SU-DHL-6 (cell line): Measurements from ENCODE around the gene FOXO3.

ENCODE experiments used
- H2AFZ ChIP-seq: fragments of 200-600 bp; sonication (generic); 2 replicates; pipeline ENCODE4 v1.6.1; 2014; ENCODE audit warnings: low read depth, mild to moderate bottlenecking, moderate library complexity, mixed read lengths, antibody characterized with exemption, low read length; ENCODE audit not compliant: severe bottlenecking
- H3F3A ChIP-seq: fragments of 200-600 bp; shearing (Covaris generic); 2 replicates; pipeline ENCODE4 v1.6.0; 2016; ENCODE audit warnings: antibody characterized with exemption, mild to moderate bottlenecking; ENCODE audit not compliant: insufficient read depth
- H3K27ac ChIP-seq: fragments of 200-600 bp; sonication (generic); 2 replicates; pipeline ENCODE4 v1.5.1; 2016; ENCODE audit warnings: low read depth, mild to moderate bottlenecking, low read length, moderate library complexity, mixed read lengths
- H3K27me3 ChIP-seq: fragments of 200-600 bp; sonication (generic), shearing (Covaris generic); 2 replicates; pipeline ENCODE4 v1.6.0; 2014; ENCODE audit warnings: mild to moderate bottlenecking, low read length
- H3K36me3 ChIP-seq: fragments of 200-600 bp; sonication (generic); 2 replicates; pipeline ENCODE4 v1.6.1; 2014; ENCODE audit warnings: mild to moderate bottlenecking, low read length, mixed read lengths
- H3K4me2 ChIP-seq: fragments of 300-600, 200-600 bp; shearing (Covaris generic), sonication (generic); 2 replicates; pipeline ENCODE4 v1.6.0; 2014; ENCODE audit warnings: low read length, low read depth, mild to moderate bottlenecking; ENCODE audit not compliant: poor library complexity, severe bottlenecking
- H3K4me3 ChIP-seq: fragments of 200-600 bp; sonication (generic); 2 replicates; pipeline ENCODE4 v1.5.1; 2014; ENCODE audit warnings: antibody characterized with exemption, low read length, mild to moderate bottlenecking, mixed read lengths; ENCODE audit not compliant: insufficient read depth, poor library complexity, severe bottlenecking
- H3K79me2 ChIP-seq: fragments of 200-600 bp; sonication (generic); 2 replicates; pipeline ENCODE4 v1.6.1; 2014; ENCODE audit warnings: mild to moderate bottlenecking, low read length, moderate library complexity; ENCODE audit not compliant: insufficient read depth
- H3K9ac ChIP-seq: fragments of 200-600 bp; sonication (generic); 2 replicates; pipeline ENCODE4 v1.7.0; 2014; ENCODE audit warnings: mild to moderate bottlenecking, low read length
- H3K9me2 ChIP-seq: fragments of 200-600 bp; sonication (generic); replicated peaks from 2 replicates; pipeline ENCODE4 v1.6.1; 2014; ENCODE audit warnings: low read length; ENCODE audit not compliant: insufficient read depth
- H3K9me3 ChIP-seq: fragments of 200-600 bp; sonication (generic); 2 replicates; pipeline ENCODE4 v1.6.1; 2014; ENCODE audit warnings: low read length, mixed read lengths; ENCODE audit not compliant: insufficient read depth
- H4K20me1 ChIP-seq: fragments of 200-600 bp; sonication (generic); 2 replicates; pipeline ENCODE4 v1.6.1; 2014; ENCODE audit warnings: low read depth, mild to moderate bottlenecking, antibody characterized with exemption, low read length, moderate library complexity, mixed read lengths
- CTCF ChIP-seq: fragments of 200-600 bp; sonication (generic); IDR thresholded peaks from one replicate; pipeline ENCODE4 v1.5.1; 2017; ENCODE audit warnings: antibody characterized with exemption, mild to moderate bottlenecking, low read length, moderate library complexity; ENCODE audit not compliant: insufficient read depth, poor library complexity, severe bottlenecking
- EZH2phosphoT487 ChIP-seq: fragments of 200-600 bp; sonication (generic), shearing (Covaris generic); conservative IDR thresholded peaks from 2 replicates; pipeline ENCODE4 v1.6.1; 2018; ENCODE audit warnings: mild to moderate bottlenecking, antibody characterized with exemption, low read length, moderate library complexity, mixed read lengths

FOXO3 gene

GRCh38 chr6:108716801-108717791, 156.4 kb downstream of the FOXO3 start:
- no peak overlapping the region for H3K27ac ChIP-seq
- no peaks in the 10 kb centered on the region for H3K36me3 ChIP-seq
- H3K4me3 ChIP-seq = no peak overlapping the region
- no peak overlapping the region for H2AFZ ChIP-seq
- no peak for TF ChIP-seq CTCF
- TF ChIP-seq EZH2phosphoT487 = no peak
- no peak overlapping the region for H3K9ac ChIP-seq
- H3K79me2 ChIP-seq = no peaks in the 10 kb centered on the region
- no peaks in the 10 kb centered on the region for H3K9me2 ChIP-seq
- H3K4me2 ChIP-seq = no peak overlapping the region
- H3K27me3 ChIP-seq = no peaks in the 10 kb centered on the region
- no peaks in the 10 kb centered on the region for H3K9me3 ChIP-seq
- no peaks in the 10 kb centered on the region for H3F3A ChIP-seq
- no peaks in the 10 kb centered on the region for H4K20me1 ChIP-seq

- Histone ChIP-seq H3K36me3 (no peaks in the 10 kb centered on the region), H3K4me2 (no peak overlapping the region), H3K27ac (no peak overlapping the region), H3F3A (no peaks in the 10 kb centered on the region), H3K4me3 (no peak overlapping the region), H3K79me2 (no peaks in the 10 kb centered on the region), H2AFZ (no peak overlapping the region), H4K20me1 (no peaks in the 10 kb centered on the region), H3K27me3 (no peaks in the 10 kb centered on the region), H3K9me2 (no peaks in the 10 kb centered on the region), H3K9me3 (no peaks in the 10 kb centered on the region), H3K9ac (no peak overlapping the region)
- TF ChIP-seq EZH2phosphoT487 (no peak), CTCF (no peak)
These were observed 158.8 kb downstream of the FOXO3 start for GRCh38 chr6:108719477-108719876.

- TF ChIP-seq CTCF = no peak
- TF ChIP-seq EZH2phosphoT487 = no peak
- H3K27ac ChIP-seq = no peak overlapping the region
- H3K9me2 ChIP-seq = no peaks in the 10 kb centered on the region
- no peaks in the 10 kb centered on the region for H4K20me1 ChIP-seq
- no peaks in the 10 kb centered on the region for H3K79me2 ChIP-seq
- H2AFZ ChIP-seq = no peak overlapping the region
- no peaks in the 10 kb centered on the region for H3K27me3 ChIP-seq
- no peak overlapping the region for H3K4me2 ChIP-seq
- H3K9ac ChIP-seq = no peak overlapping the region
- H3K4me3 ChIP-seq = no peak overlapping the region
- no peaks in the 10 kb centered on the region for H3K36me3 ChIP-seq
- no peaks in the 10 kb centered on the region for H3F3A ChIP-seq
- no peaks in the 10 kb centered on the region for H3K9me3 ChIP-seq
These were observed 160.1 kb downstream of the FOXO3 start for GRCh38 chr6:108720827-108721226.
